ENCODE results near the gene WWOX.

WWOX gene

DNA sequence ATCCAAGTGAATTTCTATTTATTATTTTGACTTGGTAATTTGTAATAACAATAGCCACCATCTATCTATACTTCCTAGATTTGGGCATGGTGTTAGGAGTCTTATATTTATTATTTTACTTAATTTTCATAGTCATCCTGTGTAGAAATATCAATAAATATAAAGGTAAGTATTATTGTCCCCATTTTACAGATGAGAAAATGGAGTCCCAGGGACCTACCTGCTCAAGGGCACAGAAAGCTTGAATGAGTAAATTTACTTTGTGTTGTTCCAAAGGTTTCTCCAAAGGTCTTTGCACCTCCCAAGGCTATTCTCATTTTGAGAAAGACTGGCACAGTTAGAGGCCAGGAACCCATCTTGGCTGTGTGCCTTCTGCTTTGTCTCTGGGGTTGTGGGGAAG, 738.3 kb downstream of the WWOX start:
- FAIRE-seq (no peak), DNase-seq (ENCODE audit: insufficient read length, low spot score) (no peak)

DNA sequence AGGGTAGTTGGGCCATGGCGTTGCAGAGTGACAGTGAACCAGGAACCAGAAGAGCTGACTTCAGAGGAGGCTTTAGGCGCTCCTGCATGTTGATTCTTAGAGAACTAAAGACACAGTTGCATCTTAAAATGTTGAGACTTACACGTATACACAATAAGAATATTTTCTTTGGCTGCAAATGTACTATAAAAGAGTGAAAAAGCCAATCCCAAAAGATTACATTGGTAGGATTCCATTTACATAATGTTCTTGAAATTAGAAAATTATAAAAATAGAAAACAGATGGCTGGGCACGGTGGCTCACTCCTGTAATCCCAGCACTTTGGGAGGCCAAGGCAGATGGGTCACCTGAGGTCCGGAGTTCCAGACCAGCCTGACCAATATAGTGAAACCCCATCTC, 738.8 kb downstream of the WWOX start:
- no peak for DNase-seq (ENCODE audit: insufficient read length, low spot score)
- FAIRE-seq: no peak

DNA sequence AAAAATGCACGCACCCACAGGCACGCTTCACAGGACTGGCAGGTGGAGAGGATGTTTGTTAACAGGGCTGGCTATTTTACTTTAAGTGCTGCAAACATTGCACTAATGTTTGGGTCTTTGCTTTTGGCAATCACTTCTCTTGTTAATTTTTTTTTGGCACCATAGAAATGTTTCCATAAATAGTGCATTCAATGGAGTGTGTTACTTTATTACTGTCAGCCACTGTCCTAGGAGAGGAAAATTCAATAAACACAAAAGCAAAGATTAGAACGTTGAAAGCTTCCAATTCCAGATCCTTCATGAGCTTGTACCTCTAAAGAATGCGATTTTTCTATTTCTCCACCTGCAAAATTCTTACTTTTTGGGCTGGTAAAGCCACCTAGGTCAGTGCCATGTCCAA, 743.5 kb downstream of the WWOX start:
- DNase-seq (ENCODE audit: insufficient read length, low spot score) (no peak), FAIRE-seq (no peak)

DNA sequence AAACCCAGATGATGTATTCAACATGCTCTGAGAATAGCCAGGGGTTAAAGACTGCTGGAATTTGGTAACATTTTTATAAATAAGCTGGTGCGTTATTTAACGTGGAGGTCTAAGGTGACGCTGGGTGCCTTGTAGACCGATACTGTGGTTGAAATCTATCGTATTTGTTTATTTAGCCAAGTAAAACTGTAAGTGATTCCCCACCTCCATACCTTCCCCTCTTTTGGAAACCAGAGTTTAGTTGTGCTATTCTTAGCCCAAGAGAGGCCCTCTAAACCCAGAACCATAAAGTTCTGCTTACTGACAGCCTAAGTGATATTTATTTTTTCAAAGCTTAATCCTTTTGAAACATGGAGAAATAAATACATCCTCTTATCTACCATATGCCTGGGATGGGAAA, 744.5 kb downstream of the WWOX start:
- DNase-seq (ENCODE audit: insufficient read length, low spot score): no peak
- no peak for FAIRE-seq

- no peak for FAIRE-seq
- DNase-seq (ENCODE audit: insufficient read length, low spot score): no peak
Observed at GRCh38 chr16:78844682-78845081, 745.2 kb downstream of the WWOX start.

DNA sequence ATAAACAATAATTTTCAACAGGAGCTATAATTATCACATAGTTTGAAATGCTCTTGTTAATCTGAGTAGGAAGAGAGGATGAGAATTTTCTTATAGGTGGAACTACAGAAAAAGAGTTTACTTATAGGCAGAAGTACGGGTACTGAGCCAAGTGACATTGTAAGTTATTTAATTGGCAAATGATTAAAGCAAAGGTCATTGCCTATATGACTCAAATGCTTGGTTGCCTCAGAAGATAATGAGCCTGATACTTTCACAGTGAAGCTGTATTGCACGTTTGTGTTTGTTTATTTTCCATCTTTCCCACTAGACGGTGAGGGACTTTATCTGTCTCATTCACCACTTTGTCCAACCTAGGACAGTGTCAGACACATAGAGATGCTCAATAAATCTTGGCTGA, 751.8 kb downstream of the WWOX start:
- DNase-seq (ENCODE audit: insufficient read length, low spot score) (no peak), FAIRE-seq (no peak)

- FAIRE-seq (no peak), DNase-seq (ENCODE audit: insufficient read length, low spot score) (no peak)
Observed at GRCh38 chr16:78852081-78852635, 752.7 kb downstream of the WWOX start.

DNA sequence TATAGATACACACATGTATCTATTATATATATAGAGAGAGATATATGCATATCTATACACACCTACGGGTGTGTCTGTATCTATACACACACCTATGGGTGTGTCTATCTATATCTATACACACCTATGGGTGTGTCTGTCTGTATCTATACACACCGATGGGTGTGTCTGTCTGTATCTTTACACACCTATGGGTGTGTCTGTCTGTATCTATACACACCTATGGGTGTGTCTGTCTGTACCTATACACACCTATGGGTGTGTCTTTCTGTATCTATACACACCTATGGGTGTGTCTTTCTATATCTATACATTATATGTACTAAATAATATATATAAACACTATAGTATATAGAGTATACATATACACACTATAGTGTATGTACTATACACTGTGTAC, 762.6 kb downstream of the WWOX start:
- FAIRE-seq: no peak

GRCh38 chr16:78866521-78866920, 767.1 kb downstream of the WWOX start:
- DNase-seq (ENCODE audit: insufficient read length, low spot score) (no peak), FAIRE-seq (no peak)

More for the DNA sequence above, 762.6 kb downstream of the WWOX start:
- no peak for DNase-seq (ENCODE audit: insufficient read length, low spot score)

DNA sequence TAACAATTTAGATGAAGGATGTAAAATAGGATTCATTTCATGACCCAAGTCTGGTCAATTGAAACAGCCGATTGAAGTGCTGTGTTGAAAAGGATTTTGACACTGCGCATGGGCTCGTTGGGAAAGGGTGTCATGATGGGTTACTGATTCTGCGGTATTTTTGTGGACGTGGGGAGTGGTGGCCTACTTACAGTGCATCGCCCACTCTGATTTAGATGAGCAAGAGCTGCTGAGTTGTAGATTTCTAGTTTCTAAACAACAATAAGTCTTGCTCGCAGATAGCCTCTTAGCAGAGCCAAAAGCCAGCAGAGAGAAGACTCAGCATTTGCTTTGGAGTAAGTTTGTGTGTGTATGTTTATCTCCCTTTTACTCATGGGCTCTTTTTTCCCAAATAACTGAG, 770.0 kb downstream of the WWOX start:
- no peak for FAIRE-seq

GRCh38 chr16:78871241-78871640, 771.8 kb downstream of the WWOX start:
- FAIRE-seq: no peak
- no peak for DNase-seq (ENCODE audit: insufficient read length, low spot score)

More for the DNA sequence above, 770.0 kb downstream of the WWOX start:
- no peak for DNase-seq (ENCODE audit: insufficient read length, low spot score)

GRCh38 chr16:78876671-78877070, 777.2 kb downstream of the WWOX start:
- no peak for DNase-seq (ENCODE audit: insufficient read length, low spot score)
- no peak for FAIRE-seq

- FAIRE-seq: no peak
Observed at GRCh38 chr16:78877114-78877655, 777.7 kb downstream of the WWOX start.

GRCh38 chr16:78878570-78878969, 779.1 kb downstream of the WWOX start:
- DNase-seq (ENCODE audit: insufficient read length, low spot score) (no peak), FAIRE-seq (no peak)

More at GRCh38 chr16:78877114-78877655, 777.7 kb downstream of the WWOX start:
- no peak for DNase-seq (ENCODE audit: insufficient read length, low spot score)

- FAIRE-seq (no peak), DNase-seq (ENCODE audit: insufficient read length, low spot score) (no peak)
Observed at GRCh38 chr16:78879011-78879410, 779.6 kb downstream of the WWOX start.

GRCh38 chr16:78882150-78882549, 782.7 kb downstream of the WWOX start:
- FAIRE-seq: no peak
- DNase-seq (ENCODE audit: insufficient read length, low spot score): no peak

- no peak for DNase-seq (ENCODE audit: insufficient read length, low spot score)
- no peak for FAIRE-seq
Observed at GRCh38 chr16:78882751-78883150, 783.3 kb downstream of the WWOX start.

GRCh38 chr16:78884204-78884603, 784.8 kb downstream of the WWOX start:
- DNase-seq (ENCODE audit: insufficient read length, low spot score) (no peak), FAIRE-seq (no peak)

DNA sequence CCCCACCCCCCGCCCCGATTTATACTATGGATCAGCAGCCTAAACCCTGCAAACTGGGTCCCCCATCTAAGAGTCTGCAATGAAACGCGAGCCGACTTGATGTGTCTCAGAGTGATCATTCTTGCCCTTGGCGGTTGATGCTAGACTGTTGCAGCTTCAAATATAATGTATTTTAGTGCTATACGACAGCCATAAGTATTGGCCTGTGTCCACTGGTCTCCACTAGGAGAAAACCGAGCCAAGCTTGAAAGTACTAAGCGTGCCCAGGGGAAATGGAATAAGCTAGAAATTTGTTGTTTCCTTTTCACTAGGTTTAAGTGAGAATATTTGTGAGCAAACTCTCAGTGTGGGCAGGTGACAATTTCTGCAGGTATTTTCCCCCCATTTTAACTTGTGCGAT, 789.9 kb downstream of the WWOX start:
- no peak for FAIRE-seq

DNA sequence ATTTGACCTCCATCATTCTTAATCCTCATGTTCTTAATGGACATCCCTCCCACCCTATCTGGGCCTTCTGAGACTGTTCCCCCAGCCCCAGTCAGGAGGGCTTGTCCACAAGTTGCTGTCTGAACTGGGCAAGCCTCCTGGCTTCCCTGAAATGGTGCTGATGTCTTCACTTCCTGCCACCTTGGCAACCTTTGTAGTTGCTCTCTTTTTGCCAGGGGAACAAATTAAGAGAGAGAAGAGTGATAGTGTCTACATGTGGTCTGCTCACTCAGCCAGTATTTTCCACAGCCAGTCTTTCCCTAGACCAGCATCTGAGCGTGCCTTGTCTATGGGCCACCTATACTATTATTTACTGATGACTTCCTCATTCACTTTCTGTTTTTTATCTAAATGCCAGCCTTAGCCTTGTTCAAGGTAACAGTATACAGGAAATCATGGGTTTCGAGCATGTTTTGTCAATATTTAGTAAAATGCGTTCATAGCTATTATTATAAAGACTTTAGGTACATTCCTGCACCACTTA, 791.0 kb downstream of the WWOX start:
- FAIRE-seq (peak; percentile 36), DNase-seq (ENCODE audit: insufficient read length, low spot score) (no peak)

More for the DNA sequence above, 789.9 kb downstream of the WWOX start:
- no peak for DNase-seq (ENCODE audit: insufficient read length, low spot score)

DNA sequence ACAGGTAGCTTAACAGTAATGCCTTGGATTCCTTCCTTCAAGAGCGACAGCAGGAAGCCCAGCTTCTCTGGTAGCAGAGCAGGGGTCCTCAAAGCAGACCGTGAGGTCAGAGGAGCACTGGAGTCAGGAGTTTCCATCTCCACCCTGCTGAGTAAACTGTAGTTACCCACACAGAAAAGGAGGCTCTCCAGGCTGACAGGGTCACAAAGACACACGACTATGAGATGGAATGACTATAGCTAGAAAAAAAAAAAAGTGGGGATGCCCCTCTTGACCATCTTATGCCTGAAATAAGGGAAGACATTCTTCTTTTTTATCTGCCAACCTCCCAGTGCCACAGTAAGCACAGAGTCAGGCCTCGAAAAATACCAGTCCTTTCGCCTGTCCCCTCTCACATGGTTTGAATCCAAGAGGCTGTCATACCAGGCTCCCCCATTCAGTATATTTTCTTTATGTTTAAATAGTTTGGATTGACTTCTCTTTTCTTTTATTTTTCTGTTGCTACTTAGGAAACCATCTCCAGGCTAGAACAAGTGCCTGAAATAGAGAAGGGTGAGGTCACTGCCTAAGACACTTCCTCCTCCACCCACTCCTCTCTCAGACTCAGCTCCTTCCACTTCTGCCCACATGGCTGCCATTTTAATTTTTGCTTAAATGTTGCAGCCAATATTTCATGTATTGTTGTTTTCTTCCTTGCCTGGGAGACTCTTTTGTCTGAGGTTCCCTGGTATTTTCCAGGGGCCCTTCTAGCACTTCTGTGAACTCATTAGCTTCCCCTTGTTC, 793.7 kb downstream of the WWOX start:
- no peak for FAIRE-seq
- DNase-seq (ENCODE audit: insufficient read length, low spot score): no peak

- FAIRE-seq: no peak
Observed at GRCh38 chr16:78894886-78895285, 795.4 kb downstream of the WWOX start.

More at GRCh38 chr16:78894886-78895285, 795.4 kb downstream of the WWOX start:
- DNase-seq (ENCODE audit: insufficient read length, low spot score): no peak

All from HTR-8/SVneo (cell line).